Stimulated activated CD4-positive, alpha-beta T cell treated with anti-CD3 and anti-CD28 coated beads, Interleukin-1b, Interleukin-23, amount 100 ng/mL, for 4 hours (primary cell): Measurements from ENCODE around the gene LHFPL6.

ENCODE experiments used
- DNase-seq, 2 donors: peaks; one replicate each; pipeline ENCODE4 v3.0.0-alpha.2; 2020; ENCODE audit warnings: low read depth in 2 of 2

LHFPL6 gene

GRCh38 chr13:39590466-39591036 lies 12.4 kb downstream of the LHFPL6 start:
- no peak for DNase-seq

- DNase-seq: no peak
Measured at GRCh38 chr13:39588384-39588783, 14.6 kb downstream of the LHFPL6 start.

GRCh38 chr13:39587939-39588338 lies 15.1 kb downstream of the LHFPL6 start:
- DNase-seq: no peak

GRCh38 chr13:39586958-39587605 lies 15.9 kb downstream of the LHFPL6 start:
- DNase-seq: no peak

GRCh38 chr13:39586151-39586550 lies 16.8 kb downstream of the LHFPL6 start:
- no peak for DNase-seq

GRCh38 chr13:39585219-39585618 lies 17.8 kb downstream of the LHFPL6 start:
- no peak for DNase-seq

GRCh38 chr13:39580881-39581575 lies 22.0 kb downstream of the LHFPL6 start:
- DNase-seq: no peak

- DNase-seq: no peak
Measured at GRCh38 chr13:39578821-39579291, 24.1 kb downstream of the LHFPL6 start.

- DNase-seq: no peak
Measured at GRCh38 chr13:39577838-39578491, 25.0 kb downstream of the LHFPL6 start.

- DNase-seq: no peak
Measured at GRCh38 chr13:39577203-39577602, 25.8 kb downstream of the LHFPL6 start.

GRCh38 chr13:39575641-39576238 lies 27.3 kb downstream of the LHFPL6 start:
- DNase-seq: no peak

GRCh38 chr13:39571502-39572092 lies 31.4 kb downstream of the LHFPL6 start:
- no peak for DNase-seq

GRCh38 chr13:39567569-39567968 lies 35.4 kb downstream of the LHFPL6 start:
- no peak for DNase-seq

GRCh38 chr13:39566216-39566869 lies 36.6 kb downstream of the LHFPL6 start:
- DNase-seq: no peak

- DNase-seq: no peak
Measured at GRCh38 chr13:39565036-39565949, 37.7 kb downstream of the LHFPL6 start.

- DNase-seq: no peak
Measured at GRCh38 chr13:39563470-39563735, 39.6 kb downstream of the LHFPL6 start.

GRCh38 chr13:39561971-39562370 lies 41.0 kb downstream of the LHFPL6 start:
- DNase-seq: no peak

GRCh38 chr13:39559847-39560246 lies 43.1 kb downstream of the LHFPL6 start:
- DNase-seq: no peak

- no peak for DNase-seq
Measured at GRCh38 chr13:39557285-39557955, 45.6 kb downstream of the LHFPL6 start.

GRCh38 chr13:39556866-39557265 lies 46.1 kb downstream of the LHFPL6 start:
- DNase-seq: no peak
